HG02884 (cell line): Measurements from ENCODE around the gene KMT2C.
"Not testable (repeated sequence)": the region's sequence is repeated elsewhere in the genome, so short reads cannot be mapped to it uniquely, and the experiment has no call there.

Experiments used
- ATAC-seq: cut with Tn5 transposase; IDR thresholded peaks from one replicate; pipeline ENCODE4 v1.9.1; 2021; ENCODE audit warnings: mild to moderate bottlenecking, moderate library complexity; ENCODE audit not compliant: unreplicated experiment

Gene KMT2C

DNA sequence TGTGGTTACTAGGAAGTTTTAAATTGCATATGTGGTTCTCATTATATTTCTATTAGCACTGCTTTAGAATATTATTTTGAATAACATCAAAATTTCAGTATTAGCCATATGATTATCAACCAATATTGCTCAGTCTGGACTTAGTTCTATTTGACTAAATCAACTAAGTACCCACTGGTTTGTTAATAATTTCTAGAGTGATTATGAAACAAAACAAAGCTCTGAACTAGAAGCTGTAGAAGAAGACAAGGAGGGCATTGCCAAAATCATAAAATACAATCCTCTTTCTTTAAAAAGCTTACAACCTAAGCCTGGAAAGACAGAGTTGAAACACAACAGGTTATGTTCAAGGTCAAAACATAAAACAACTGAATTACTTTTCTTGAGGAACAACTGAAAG lies 204.7 kb downstream of the KMT2C start:
- no peak for ATAC-seq

DNA sequence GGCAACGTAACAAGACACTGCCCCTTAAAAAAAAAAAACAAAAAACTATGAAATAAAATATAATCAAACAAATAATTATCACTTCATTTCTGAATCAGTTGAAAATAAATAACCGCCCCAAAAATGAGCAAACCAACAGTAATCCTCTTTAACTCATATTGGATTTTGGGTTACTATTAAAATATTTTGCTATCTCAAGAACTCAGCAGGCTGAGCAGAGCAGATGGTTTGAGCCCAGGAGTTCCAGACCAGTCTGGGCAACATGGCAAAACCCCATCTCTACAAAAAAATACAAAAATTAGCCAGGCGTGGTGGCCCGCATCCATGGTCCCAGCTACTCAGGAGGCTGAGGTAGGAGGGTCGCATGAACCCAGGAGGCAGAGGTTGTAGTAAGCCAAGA lies 216.2 kb downstream of the KMT2C start:
- not testable (repeated sequence) for ATAC-seq

DNA sequence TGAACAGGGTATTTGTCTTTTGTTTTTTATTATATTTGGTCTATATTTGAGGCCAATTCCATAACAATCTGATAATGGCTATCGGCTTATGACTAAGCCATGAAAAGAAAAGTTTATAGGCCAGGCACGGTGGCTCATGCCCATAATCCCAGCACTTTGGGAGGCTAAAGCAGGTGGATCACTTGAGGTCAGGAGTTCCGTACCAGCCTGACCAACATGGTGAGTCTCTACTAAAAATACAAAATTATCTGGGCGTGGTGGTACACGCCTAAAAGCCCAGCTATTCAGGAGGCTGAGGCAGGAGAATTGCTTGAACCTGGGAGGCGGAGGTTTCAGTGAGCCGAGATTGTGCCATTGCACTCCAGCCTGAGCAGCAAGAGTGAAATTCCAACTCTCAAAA lies 227.0 kb downstream of the KMT2C start:
- ATAC-seq: not testable (repeated sequence)

DNA sequence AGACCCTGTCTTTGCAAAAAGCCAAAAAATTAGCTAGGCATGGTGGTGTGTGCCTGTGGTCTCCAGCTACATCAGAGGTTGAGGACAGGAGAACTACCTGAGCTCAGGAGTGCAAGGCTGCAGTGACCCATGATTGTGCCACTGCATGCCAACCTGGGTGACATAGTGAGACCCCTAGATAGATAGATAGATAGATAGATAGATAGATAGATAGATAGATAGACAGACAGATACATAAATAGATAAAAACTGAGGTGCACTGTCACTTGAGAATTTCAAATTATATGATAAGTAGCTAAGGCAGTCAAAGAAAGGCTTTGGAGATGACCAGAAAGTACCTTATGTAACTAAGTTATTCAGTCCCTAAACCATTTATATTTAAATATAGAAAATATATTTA lies 231.4 kb downstream of the KMT2C start:
- not testable (repeated sequence) for ATAC-seq

DNA sequence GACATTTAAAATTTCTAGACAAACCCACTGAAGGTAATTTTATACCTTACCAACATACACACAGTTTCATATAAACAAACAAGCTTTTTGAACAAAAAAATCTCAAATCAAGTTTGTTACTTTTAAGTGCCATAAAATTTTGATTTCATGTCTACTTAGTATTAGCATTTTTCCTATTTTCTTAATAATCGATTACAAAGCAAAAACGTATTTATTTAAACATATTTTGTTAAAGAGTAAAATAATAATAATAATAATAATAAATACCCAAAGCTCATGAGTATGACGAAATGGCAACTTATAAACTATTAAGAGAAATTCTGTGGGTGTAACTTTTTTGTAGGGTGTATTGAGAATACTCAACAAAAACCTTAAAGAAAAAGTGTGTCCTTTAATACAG lies 232.7 kb downstream of the KMT2C start:
- ATAC-seq: no peak

DNA sequence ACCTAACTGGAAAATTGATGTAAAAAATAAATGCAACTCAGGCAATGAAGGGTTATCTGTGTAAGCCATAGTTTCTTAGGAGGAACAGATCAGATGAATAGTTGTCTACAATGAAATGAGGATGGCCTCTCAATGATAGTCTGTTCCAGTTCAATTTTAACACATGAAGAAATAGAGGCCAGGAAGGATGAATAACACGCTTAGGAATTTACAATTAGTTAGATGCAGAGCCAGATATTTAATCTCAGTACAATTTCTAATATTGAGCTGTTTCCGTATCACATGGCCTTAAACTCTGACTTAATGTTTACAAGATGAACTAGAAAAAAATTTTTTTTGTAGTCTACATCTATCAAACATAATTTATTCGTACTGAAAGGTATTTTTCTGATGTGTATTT lies 233.7 kb downstream of the KMT2C start:
- ATAC-seq: no peak

DNA sequence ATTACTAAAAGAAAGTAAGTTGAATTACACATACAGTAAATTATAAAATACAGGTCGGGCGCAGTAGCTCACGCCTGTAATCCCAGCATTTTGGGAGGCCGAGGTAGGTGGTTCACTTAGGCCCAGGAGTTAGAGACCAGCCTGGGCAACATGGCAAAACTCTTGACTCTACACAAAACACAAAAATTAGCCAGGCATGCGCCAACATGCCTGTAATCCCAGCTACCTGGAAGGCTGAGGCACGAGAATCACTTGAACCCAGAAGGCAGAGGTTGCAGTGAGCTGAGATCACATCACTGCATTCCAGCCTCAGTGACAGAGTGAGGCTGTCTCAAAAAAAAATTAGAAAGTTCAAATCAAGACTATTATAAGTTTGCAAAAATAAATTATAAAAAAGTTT lies 235.4 kb downstream of the KMT2C start:
- ATAC-seq: no peak

DNA sequence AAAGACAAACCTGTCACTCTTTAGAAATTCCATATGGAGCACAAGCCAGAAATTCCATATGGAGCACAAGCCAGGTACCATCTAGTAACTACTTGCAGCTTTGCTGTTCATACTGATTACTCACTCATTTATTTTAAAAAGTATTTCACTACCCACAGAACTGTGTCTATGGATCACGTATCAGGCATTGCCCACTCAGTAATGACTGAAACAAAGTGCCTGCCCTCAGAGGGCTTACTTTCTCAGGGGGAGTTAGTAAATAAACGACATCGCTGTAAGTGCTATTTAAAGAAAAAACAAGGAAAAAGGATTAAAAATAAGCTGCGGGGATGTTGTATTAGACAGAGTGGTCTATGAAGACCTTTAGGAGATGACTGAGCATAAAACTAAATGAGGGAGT lies 239.4 kb downstream of the KMT2C start:
- ATAC-seq: no peak

DNA sequence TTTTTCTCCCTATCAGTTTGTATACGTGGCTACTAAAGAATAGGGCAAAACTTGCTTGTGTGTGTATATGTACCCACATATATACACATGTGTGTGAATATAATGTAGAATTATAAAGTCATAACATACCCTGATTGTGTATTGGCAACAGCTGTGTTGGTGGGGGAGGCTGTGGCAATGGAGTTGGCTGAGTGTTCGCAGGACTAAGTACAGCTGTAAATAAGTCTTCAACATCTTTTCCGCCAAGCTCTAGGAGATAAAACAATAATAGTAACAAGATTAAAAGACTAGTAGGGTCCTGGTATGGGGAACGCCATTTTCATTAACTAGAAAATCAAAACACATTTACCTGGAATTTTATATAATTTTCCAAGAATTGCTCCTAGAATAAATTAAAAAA lies 241.9 kb downstream of the KMT2C start:
- ATAC-seq: no peak

DNA sequence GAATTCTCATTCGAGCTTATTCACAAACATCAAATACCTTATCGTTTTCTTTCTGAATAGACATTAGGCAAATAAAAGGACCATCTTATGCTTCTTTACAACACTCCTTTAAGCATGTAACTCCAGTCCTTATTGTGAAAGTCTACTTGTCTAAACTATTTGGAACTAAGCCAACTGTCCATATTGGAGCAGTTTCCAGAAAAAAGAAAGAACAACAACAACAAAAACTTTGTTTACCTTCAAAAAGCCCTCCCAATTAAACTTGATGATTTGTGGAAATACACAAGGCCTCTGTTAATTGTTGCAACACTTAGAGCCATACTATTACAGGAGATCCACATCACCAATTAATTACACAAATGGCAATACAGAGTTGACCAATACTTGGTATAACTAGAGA lies 246.7 kb downstream of the KMT2C start:
- ATAC-seq: no peak

DNA sequence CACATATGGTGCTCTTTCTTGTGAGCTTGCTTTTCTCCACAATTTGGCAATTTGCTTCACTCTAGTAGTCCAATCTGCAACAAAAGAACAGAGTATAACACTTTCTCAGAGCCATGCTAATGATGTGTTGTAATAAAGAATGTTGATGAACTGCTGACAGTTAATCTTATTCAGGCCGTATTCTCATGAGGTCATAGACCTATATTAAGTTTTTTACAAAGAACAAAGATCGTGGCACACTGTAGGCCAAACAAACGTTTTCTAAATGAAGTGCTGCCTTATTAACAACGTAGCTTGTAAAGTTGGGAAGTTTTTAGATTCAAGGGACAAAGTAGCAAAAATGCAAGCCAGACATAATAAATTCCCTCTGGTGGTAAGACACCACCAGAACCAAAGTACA lies 250.2 kb downstream of the KMT2C start:
- no peak for ATAC-seq

DNA sequence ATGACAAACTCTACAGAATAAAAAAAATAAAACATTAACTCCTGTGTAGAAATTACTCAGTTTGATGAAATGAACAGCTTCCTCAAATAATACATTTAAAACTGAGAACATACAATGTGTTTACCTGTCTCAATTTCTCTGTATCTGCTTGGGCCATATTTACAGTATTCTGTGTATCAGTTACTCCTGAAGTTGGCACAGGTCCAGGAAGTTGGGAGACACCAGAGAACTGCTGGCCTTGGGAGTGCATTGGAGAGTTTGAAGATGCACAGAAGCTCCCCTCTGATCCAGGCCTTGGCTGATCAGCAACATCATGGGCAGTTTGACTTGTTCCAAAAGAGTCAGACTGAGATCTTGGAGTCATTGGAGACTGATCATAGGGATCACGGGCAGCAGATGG lies 255.2 kb downstream of the KMT2C start:
- no peak for ATAC-seq

DNA sequence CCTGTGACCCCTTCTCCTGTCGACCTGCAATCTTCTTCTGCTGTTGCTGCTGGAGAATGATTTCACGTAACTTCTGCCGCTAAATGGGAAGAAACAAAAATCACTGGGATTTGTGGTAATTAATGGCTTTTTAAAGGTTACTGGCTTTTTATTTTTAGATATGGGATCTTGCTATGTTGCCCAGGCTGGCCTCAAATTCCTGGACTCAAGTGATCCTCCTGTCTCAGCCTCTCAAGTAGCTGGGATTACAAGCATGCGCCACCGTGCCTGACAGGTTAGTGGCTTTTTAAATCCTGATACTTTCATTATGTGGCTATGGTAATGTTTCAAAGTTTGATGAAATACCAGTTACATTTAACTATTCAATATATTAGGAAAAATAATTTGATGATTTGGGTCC lies 255.8 kb downstream of the KMT2C start:
- no peak for ATAC-seq

DNA sequence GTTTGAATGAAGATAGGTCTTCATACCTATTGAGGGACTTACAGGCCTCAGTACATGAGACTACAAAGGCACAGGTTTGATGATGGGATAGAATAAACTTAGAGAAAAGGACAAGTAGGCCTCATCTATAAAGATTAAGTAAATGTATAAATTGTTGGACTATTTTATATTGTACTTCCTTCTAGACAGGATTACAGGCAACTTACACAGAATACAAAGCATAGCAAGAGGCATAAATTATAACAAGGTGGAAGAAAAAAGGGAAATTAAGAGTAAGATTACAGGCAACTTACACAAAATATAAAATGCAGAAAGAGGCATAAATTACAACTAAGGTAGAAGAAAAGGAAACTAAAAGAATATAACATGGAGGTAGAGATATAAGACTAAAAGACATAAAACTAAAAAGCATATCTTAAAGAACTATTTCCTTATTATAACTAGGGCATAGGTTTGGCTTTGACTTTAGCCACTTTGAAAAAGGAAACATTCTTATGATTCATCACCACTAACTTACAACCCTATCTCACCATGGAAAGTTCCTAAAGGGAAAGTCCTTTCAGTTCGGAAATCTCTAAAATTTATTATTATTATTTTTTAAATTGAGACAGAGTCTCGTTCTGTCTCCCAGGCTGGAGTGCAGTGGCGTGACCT lies 257.3 kb downstream of the KMT2C start:
- no peak for ATAC-seq

DNA sequence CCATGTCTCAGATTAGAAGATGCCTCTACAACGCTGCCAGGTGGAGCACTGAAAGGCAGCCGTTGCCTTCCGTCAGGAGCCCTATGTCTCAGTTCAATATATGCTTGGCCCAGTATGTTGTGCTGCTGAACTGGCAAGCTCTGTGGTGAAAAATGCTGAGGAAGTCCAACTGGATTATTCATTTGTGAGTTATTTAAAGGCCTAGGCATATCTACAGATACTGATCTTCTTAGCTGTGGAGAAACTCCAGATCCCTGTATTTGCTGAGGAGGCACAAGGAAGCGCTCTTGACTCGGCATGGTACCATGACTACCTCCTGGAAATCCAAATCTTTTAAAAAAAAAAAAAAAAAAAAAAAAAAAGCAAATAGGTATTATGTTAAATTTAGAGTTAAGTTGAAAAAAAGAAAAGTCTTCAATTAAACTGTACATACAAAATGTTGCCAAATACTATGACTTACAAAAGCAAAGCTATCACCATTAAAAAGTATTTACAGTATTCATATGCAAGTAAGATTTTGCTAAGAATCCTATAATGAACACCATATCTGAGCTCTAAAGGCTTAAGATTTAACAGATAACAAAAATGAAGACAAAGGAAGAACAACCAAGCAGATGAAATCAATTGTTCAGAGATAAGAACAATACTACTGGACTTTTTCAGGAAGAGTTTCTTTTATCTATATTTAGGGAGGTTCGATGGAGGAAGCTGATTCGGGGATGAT lies 258.0 kb downstream of the KMT2C start:
- ATAC-seq: no peak

DNA sequence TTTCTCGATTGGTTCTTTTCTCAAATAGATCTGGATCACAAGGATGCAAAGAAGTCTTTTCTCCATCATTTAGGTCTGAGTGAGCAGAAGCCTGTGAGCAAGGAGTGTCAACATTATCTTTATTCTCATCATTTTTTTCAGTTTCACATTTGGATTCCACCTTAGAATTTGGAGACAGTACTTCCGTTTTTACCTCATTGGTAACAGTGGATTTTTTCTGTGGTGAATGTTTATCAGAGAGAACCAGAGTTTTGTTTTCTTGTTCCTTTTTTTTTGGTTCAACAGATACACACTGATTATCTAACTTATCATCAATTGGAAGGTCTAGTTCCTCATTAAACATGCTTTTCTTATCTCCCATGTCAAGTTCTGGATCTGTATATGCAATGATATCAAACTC lies 259.0 kb downstream of the KMT2C start:
- peak; percentile 73 for ATAC-seq

DNA sequence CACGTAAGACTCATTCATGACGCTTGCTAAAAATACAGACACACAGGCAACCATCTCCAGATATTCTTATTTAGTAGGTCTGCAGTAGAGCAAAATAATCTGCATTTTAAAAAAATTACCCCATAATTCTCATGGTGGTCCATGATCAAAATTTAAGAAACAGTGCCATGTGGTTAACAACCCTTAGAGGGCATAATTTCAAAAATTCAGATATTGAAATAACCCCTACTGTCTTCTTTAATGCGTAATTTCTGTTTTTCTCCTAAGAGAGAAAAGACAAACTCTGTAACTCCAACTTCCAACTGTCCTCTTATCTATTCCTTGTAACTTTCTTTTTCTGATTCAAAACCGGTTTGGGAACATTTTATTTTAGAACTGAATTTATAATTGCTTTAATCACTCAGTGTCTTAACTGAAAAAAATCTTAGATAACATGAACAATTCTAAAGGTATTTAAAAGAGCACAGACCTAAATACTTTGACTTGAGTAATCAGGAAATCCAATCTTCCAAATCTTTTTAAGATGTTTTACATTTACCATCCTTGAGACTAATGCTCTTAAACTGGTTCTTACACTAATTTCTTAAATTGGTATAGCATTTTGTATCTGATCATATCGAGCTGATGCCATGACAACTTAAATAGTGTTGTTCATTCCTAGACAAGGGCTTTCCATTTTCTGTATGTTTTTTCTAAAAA lies 262.3 kb downstream of the KMT2C start:
- ATAC-seq: no peak

DNA sequence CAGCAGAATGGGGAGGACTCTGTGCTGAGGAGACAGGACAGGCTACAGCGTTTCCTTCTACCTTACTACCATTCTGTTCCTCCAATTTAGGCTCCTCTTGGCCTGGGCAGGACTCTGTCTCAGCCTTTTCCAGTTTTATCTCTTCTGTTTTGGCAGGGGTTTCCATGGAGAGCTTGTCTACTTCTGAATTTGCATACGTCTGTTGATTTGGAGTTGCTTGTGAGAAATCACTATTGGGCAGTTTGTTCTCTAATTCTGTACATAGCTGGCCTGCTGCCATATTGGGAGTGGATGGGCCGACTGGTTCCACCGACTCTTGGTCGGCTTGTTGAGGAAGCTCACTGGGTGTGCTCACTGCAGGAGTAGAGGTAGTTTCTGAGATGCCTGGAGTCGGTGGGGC lies 273.5 kb downstream of the KMT2C start:
- ATAC-seq: no peak

DNA sequence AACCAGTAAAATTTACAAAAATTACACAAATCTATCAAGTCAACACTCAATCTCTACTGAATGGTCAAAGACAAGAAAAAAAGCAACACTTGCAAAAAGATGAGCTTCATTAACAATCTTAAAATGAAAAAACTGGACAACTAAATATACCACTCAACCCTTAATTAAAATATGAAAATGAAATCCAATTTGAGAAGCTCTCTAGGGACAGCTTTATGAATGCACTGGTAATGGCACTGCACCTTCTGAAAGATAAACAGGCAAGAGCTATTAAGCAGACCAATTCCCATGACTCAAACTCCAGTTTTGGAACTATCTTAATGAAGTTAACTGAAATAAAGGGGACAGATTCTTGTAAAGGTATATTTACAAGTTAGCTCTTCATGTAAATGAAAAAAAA lies 274.6 kb downstream of the KMT2C start:
- ATAC-seq: no peak

DNA sequence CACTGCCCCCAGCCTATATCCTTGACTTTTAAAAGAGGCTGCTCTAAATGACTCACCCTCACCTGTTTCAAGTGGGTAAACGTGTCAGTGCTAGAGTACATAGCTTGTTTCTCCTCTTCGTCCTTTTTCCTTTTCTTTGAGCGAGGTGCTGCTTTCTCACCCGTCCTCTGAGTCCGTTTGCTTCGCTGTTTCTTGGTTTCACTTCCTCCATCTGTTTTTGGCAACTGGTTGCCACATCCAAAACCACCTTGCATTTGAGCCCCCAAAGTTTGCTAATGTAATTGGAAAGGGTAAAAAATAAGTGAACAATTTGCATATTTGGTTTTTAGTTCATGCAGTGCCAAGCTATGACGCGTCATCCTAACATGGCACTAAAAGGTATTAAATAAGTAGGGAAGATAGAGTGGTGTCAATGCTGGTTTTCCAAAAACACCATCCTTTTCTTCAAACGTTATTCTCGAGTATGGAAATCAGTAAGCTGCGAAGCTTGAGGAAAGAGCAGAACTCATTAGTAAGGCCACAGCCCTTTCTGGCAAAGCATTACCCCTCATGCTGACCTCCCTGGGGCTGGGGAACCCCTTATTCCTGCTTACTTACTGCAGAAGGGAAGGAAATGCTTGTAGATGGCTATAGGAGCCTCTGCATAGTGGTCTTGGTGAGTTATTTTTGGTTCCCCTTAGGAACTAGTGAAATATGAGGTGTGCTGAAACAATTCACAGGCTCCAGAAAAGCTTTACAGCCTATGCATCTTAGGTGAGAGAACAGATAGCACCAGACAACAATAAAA lies 276.8 kb downstream of the KMT2C start:
- peak; percentile 87 for ATAC-seq

DNA sequence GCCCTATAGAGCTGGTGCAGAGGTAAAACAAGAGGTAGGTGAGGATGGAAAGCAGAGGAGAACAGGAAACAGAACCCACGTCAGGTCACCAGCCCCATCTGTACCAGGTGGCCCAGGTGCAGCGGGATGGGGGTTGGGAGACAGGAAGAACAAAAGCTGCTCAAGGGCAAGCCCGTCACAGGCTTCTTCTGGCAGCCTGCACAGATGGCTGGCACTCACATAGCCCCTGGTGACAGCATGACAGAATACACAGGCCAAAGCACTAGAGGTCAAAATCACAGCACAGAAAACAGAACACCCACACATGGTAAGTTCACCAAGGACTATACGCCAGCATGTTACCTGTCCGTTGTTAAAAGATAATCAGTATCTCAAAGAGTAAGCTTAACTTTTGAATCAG lies 283.5 kb downstream of the KMT2C start:
- no peak for ATAC-seq
